Measurements from ENCODE around the gene NSD1. TPM values are rescaled to one million over a fixed set of nuclear protein-coding genes. Genes with fewer than 3 reads are reported as not detected.

Gene NSD1
- total and polyA plus RNA-seq, 7 donors, result 6.0 to 56.2 (median 38.5) TPM

DNA sequence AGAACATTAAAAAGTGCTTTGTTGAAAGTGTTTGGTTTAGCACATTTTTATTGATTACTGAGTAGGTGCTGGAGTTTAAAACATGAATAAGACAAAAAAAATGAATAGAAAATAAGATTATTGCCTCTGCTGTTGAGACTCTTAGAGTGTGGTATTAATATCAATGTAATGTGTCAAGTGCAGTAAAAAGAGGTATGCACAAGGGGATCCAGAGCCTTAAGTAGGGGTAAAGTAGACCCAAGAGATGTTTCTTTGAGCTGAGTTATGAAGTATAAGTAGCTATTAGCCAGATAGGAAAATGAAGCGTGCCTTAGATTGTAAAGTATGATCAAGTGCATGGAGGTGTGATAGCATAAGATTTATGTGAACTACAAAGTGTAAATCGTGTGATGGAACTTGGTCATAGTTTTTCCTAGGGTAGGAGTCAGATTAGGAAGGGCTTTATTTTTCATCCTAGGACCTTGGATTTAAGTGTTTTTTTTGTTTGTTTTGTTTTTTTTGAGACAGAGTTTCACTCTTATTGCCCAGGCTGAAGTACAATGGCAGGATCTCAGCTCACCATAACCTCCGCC, 45.2 kb downstream of the NSD1 start:
- Histone ChIP-seq H3K4me1 (peaks cover 26% of the 10 kb centered on the region), H3K27me3 (ENCODE audit: insufficient read depth in 3 of 3, low read length in 2 of 3) (no peaks in the 10 kb centered on the region), H3K9me3 (no peaks in the 10 kb centered on the region), H3K4me3 (no peak overlapping the region), H3K27ac (no peak overlapping the region), H3K36me3 (ENCODE audit: insufficient read depth in 1 of 2, low read depth in 1 of 2) (peaks cover 0 to 8% of the 10 kb centered on the region in 2 donors)
- ATAC-seq, result no peak
- 86 to 89% (median 86%) methylated on average over 3 of the region's 3 CpGs for WGBS, 3 donors
- no peak for DNase-seq
- TF ChIP-seq, protein P1, sequence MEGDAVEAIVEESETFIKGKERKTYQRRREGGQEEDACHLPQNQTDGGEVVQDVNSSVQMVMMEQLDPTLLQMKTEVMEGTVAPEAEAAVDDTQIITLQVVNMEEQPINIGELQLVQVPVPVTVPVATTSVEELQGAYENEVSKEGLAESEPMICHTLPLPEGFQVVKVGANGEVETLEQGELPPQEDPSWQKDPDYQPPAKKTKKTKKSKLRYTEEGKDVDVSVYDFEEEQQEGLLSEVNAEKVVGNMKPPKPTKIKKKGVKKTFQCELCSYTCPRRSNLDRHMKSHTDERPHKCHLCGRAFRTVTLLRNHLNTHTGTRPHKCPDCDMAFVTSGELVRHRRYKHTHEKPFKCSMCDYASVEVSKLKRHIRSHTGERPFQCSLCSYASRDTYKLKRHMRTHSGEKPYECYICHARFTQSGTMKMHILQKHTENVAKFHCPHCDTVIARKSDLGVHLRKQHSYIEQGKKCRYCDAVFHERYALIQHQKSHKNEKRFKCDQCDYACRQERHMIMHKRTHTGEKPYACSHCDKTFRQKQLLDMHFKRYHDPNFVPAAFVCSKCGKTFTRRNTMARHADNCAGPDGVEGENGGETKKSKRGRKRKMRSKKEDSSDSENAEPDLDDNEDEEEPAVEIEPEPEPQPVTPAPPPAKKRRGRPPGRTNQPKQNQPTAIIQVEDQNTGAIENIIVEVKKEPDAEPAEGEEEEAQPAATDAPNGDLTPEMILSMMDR (IDR thresholded peaks at IDR 0.05), result no peak
- intact Hi-C loops (cut with DNase I), result no loop called here

DNA sequence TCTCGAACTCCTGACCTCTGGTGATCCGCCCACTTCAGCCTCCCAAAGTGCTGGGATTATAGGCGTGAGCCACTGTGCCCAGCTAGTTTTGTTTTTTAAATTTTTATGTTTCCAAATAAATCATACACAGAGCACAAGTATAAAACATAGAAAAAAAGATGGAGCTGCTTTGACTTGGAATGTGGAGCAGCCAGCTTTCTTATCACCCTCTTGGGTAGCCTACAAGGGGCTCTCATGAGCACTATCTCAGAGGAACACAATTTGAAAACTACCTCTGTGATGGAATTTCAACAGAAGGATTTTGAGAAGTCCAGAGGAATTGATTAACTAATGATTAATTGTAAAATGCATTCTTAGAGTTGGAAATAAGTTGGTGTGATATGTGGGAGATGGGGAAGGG, 45.9 kb downstream of the NSD1 start:
- H3K4me1 ChIP-seq, result peaks cover 32% of the 10 kb centered on the region
- TF ChIP-seq, protein P1 (IDR thresholded peaks at IDR 0.05), result no peak
- no peaks in the 10 kb centered on the region for H3K27me3 ChIP-seq (ENCODE audit: insufficient read depth in 3 of 3, low read length in 2 of 3)
- DNase-seq (no peak), ATAC-seq (no peak)
- no peak overlapping the region for H3K4me3 ChIP-seq
- WGBS, 3 donors, result 88 to 93% (median 89%) methylated on average over 3 of the region's 3 CpGs
- no peak overlapping the region for H3K27ac ChIP-seq
- intact Hi-C loops (cut with DNase I), result no loop called here
- no peaks in the 10 kb centered on the region for H3K9me3 ChIP-seq
- H3K36me3 ChIP-seq (ENCODE audit: insufficient read depth in 1 of 2, low read depth in 1 of 2), result peaks cover 0 to 8% of the 10 kb centered on the region in 2 donors

DNA sequence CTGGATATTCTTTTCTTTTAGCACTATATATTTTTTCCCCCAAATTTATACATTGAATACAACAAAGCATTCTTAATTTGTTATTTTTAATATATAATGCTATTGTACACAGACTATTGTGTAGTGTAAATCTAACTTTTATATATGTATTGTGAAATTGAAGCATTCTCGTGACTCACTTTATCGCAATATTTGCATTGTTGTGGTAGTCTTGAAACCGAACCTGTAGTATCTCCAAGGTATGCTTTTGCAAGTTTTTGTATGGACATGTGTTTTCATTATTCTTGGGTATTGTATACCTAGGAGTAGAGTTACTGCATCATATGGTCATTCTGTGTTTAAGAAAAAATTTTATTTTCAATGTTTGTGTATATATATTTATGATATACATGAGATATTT, 49.6 kb downstream of the NSD1 start:
- Histone ChIP-seq H3K27me3 (ENCODE audit: insufficient read depth in 3 of 3, low read length in 2 of 3) (no peaks in the 10 kb centered on the region), H3K4me1 (peaks cover 11% of the 10 kb centered on the region), H3K4me3 (no peak overlapping the region), H3K36me3 (ENCODE audit: insufficient read depth in 1 of 2, low read depth in 1 of 2) (peaks cover 0 to 20% of the 10 kb centered on the region in 2 donors), H3K9me3 (no peaks in the 10 kb centered on the region), H3K27ac (no peak overlapping the region)
- ATAC-seq (no peak), DNase-seq (no peak)
- TF ChIP-seq, protein P1 (IDR thresholded peaks at IDR 0.05), result no peak
- intact Hi-C loops (cut with DNase I), result no loop called here
- WGBS, 3 donors, result 95 to 100% (median 97%) methylated on average over 3 of the region's 3 CpGs

DNA sequence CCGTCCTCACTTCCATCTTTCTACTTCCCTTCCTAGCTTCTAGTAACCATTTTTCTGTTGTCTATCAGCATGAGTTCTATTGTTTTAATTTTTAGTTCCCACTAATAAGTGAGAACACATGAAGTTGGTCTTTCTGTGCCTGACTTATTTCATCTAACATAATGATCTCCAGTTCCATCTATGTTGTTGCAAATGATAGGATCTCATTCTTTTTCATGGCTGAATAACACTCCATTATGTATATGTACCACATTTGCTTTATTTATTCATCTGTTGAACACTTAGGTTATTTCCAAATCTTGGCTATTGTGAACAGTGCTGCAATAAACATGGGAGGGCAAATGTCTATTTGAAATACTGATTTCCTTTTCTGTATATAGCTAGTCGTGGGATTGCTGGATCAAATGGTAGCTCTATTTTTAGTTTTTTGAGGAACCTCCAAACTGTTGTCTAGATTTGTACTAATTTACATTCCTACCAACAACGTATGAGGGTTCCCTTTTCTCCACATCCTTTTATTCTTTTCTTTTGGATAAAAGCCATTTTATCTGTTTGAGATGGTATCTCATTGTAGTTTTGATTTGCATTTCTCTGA, 50.3 kb downstream of the NSD1 start:
- H3K9me3 ChIP-seq, result no peaks in the 10 kb centered on the region
- intact Hi-C loops (cut with DNase I), result no loop called here
- WGBS, 3 donors, result 30 to 41% (median 33%) methylated on average over 3 of the region's 3 CpGs

More for the DNA sequence above, 50.3 kb downstream of the NSD1 start:
- Histone ChIP-seq H3K27ac (no peak overlapping the region), H3K36me3 (ENCODE audit: insufficient read depth in 1 of 2, low read depth in 1 of 2) (peaks cover 0 to 20% of the 10 kb centered on the region in 2 donors), H3K4me1 (peaks cover 16% of the 10 kb centered on the region), H3K4me3 (no peak overlapping the region), H3K27me3 (ENCODE audit: insufficient read depth in 3 of 3, low read length in 2 of 3) (no peaks in the 10 kb centered on the region)
- TF ChIP-seq, protein P1 (IDR thresholded peaks at IDR 0.05), result no peak
- DNase-seq, result no peak
- no peak for ATAC-seq
